DOHH2 (cell line): Measurements from ENCODE around the gene MLIP.

Experiments used
- H3F3A ChIP-seq: fragments of 200-600 bp; sonication (generic), shearing (Covaris generic); 2 replicates; pipeline ENCODE4 v1.6.0; 2016; ENCODE audit warnings: antibody characterized with exemption, mild to moderate bottlenecking; ENCODE audit not compliant: control insufficient read depth, insufficient read depth
- H3K27ac ChIP-seq: fragments of 200-600 bp; sonication (generic); 2 replicates; pipeline ENCODE4 v1.5.1; 2014; ENCODE audit warnings: low read depth, mild to moderate bottlenecking, low read length, moderate library complexity
- H3K27me3 ChIP-seq: fragments of 200-600 bp; sonication (generic); 2 replicates; pipeline ENCODE4 v1.6.1; 2014; ENCODE audit warnings: mild to moderate bottlenecking, low read length, mixed read lengths; ENCODE audit not compliant: control insufficient read depth
- H3K36me3 ChIP-seq: fragments of 200-600 bp; sonication (generic); 2 replicates; pipeline ENCODE4 v1.6.1; 2014; ENCODE audit warnings: mild to moderate bottlenecking, low read length, moderate library complexity, mixed read lengths; ENCODE audit not compliant: control insufficient read depth
- H3K4me1 ChIP-seq: fragments of 200-600 bp; sonication (generic); 2 replicates; pipeline ENCODE4 v1.6.1; 2014; ENCODE audit warnings: mild to moderate bottlenecking, low read length, mixed read lengths; ENCODE audit not compliant: control insufficient read depth
- H3K4me2 ChIP-seq: fragments of 200-600 bp; sonication (generic); 2 replicates; pipeline ENCODE4 v1.6.0; 2014; ENCODE audit warnings: mild to moderate bottlenecking, low read length, moderate library complexity
- H3K4me3 ChIP-seq: fragments of 200-600 bp; sonication (generic); 2 replicates; pipeline ENCODE4 v1.5.1; 2014; ENCODE audit warnings: mild to moderate bottlenecking, low read length, mixed read lengths
- H3K79me2 ChIP-seq: fragments of 200-600 bp; sonication (generic); 2 replicates; pipeline ENCODE4 v1.6.1; 2014; ENCODE audit warnings: mild to moderate bottlenecking, low read length, mixed read lengths; ENCODE audit not compliant: control insufficient read depth
- H3K9me2 ChIP-seq: fragments of 200-600 bp; sonication (generic); replicated peaks from 2 replicates; pipeline ENCODE4 v1.6.1; 2014; ENCODE audit warnings: mild to moderate bottlenecking, low read length, mixed read lengths; ENCODE audit not compliant: control insufficient read depth
- H3K9me3 ChIP-seq: fragments of 200-600 bp; sonication (generic); 2 replicates; pipeline ENCODE4 v1.6.1; 2014; ENCODE audit warnings: antibody characterized with exemption, low read length, mixed read lengths; ENCODE audit not compliant: control insufficient read depth, insufficient read depth
- H4K20me1 ChIP-seq: fragments of 200-600 bp; sonication (generic); 2 replicates; pipeline ENCODE4 v1.6.0; 2014; ENCODE audit warnings: low read depth, mild to moderate bottlenecking, antibody characterized with exemption, low read length, moderate library complexity; ENCODE audit not compliant: control insufficient read depth, insufficient read depth
- CTCF ChIP-seq: fragments of 200-600 bp; sonication (generic); IDR thresholded peaks from one replicate; pipeline ENCODE4 v1.5.1; 2014; ENCODE audit warnings: antibody characterized with exemption, mild to moderate bottlenecking, low read depth, low read length; ENCODE audit not compliant: poor library complexity, severe bottlenecking
- EZH2phosphoT487 ChIP-seq: fragments of 200-600 bp; sonication (generic); IDR thresholded peaks from 2 replicates; pipeline ENCODE4 v1.6.1; 2017; ENCODE audit warnings: borderline replicate concordance, mild to moderate bottlenecking, antibody characterized with exemption, low read length, moderate library complexity, mixed read lengths

MLIP gene

GRCh38 chr6:54284161-54284860, 173.1 kb downstream of the MLIP start:
- TF ChIP-seq CTCF, result no peak
- no peak for TF ChIP-seq EZH2phosphoT487
- Histone ChIP-seq H3K9me3 (no peaks in the 10 kb centered on the region), H3K79me2 (no peaks in the 10 kb centered on the region), H3K9me2 (no peaks in the 10 kb centered on the region), H3K4me1 (no peaks in the 10 kb centered on the region), H3K27me3 (no peaks in the 10 kb centered on the region), H3K36me3 (no peaks in the 10 kb centered on the region), H3K4me2 (no peak overlapping the region), H4K20me1 (no peaks in the 10 kb centered on the region), H3K27ac (no peak overlapping the region), H3F3A (no peaks in the 10 kb centered on the region), H3K4me3 (no peak overlapping the region)

GRCh38 chr6:54285595-54285994, 174.4 kb downstream of the MLIP start:
- Histone ChIP-seq H3K4me3 (no peak overlapping the region), H3K4me1 (no peaks in the 10 kb centered on the region), H3K9me3 (no peaks in the 10 kb centered on the region), H3K79me2 (no peaks in the 10 kb centered on the region), H3K9me2 (no peaks in the 10 kb centered on the region), H4K20me1 (no peaks in the 10 kb centered on the region), H3K27ac (no peak overlapping the region), H3F3A (no peaks in the 10 kb centered on the region), H3K27me3 (no peaks in the 10 kb centered on the region), H3K36me3 (no peaks in the 10 kb centered on the region), H3K4me2 (no peak overlapping the region)
- TF ChIP-seq CTCF (no peak), EZH2phosphoT487 (no peak)

GRCh38 chr6:54286141-54286540, 174.9 kb downstream of the MLIP start:
- H3K27ac ChIP-seq, result no peak overlapping the region
- no peaks in the 10 kb centered on the region for H3K36me3 ChIP-seq
- H3K4me2 ChIP-seq, result no peak overlapping the region
- no peaks in the 10 kb centered on the region for H3K9me3 ChIP-seq
- H3F3A ChIP-seq, result no peaks in the 10 kb centered on the region
- H4K20me1 ChIP-seq, result no peaks in the 10 kb centered on the region
- H3K9me2 ChIP-seq, result no peaks in the 10 kb centered on the region
- TF ChIP-seq CTCF, result no peak
- TF ChIP-seq EZH2phosphoT487, result no peak
- no peaks in the 10 kb centered on the region for H3K4me1 ChIP-seq
- no peak overlapping the region for H3K4me3 ChIP-seq
- H3K27me3 ChIP-seq, result no peaks in the 10 kb centered on the region
- H3K79me2 ChIP-seq, result no peaks in the 10 kb centered on the region
